Right atrium auricular region (tissue), 2 donors: ENCODE results near the gene WARS2. TPM values are rescaled to one million over a fixed set of nuclear protein-coding genes. Genes with fewer than 3 reads are reported as not detected.

ENCODE experiments used
- DNase-seq: peaks from one replicate; pipeline ENCODE4 v3.0.0-alpha.2; 2019; ENCODE audit warnings: low spot score
- H3K27ac ChIP-seq, 2 donors: fragments of 200-600 bp; sonication (generic); 1 replicate in 1 of 2; 2 replicates in 1 of 2; pipeline ENCODE4 v1.5.1; 2016 to 2019
- H3K27me3 ChIP-seq, 2 donors: fragments of 200-600 bp; sonication (generic); one replicate each; pipeline versions ENCODE4 v1.5.1 to v1.6.0; 2017 to 2019
- H3K36me3 ChIP-seq: fragments of 200-600 bp; sonication (generic); one replicate; pipeline ENCODE4 v1.5.1; 2016
- H3K4me1 ChIP-seq, 2 donors: fragments of 200-600 bp; sonication (generic); one replicate each; pipeline versions ENCODE4 v1.5.1 to v1.6.0; 2017 to 2019
- H3K4me3 ChIP-seq, 2 donors: fragments of 200-600 bp; sonication (generic); 1 replicate in 1 of 2; 2 replicates in 1 of 2; pipeline ENCODE4 v1.5.1; 2017 to 2019; ENCODE audit warnings: mild to moderate bottlenecking in 1 of 2, moderate library complexity in 1 of 2
- H3K9me3 ChIP-seq, 2 donors: fragments of 200-600 bp; sonication (generic); one replicate each; pipeline ENCODE4 v1.5.1; 2019
- CTCF ChIP-seq, 2 donors: fragments of 200-600 bp; sonication (generic); IDR thresholded peaks; one replicate each; pipeline ENCODE4 v1.5.1; 2019; ENCODE audit warnings: antibody characterized with exemption in 2 of 2
- total RNA-seq, 2 donors: library from RNA; depleted of rRNA; stranded (reverse); fragments of >200 nt; gene quantifications; one replicate each; pipeline ENCODE4 v1.1.0, GENCODE V29; 2016

The WARS2 gene
- total RNA-seq, result 10 to 100 TPM in 1 of 2 donors, 1 to 10 TPM in 1; 9.5 to 13.2 TPM

- peak in 1 of 2 donors; percentile 21 for TF ChIP-seq CTCF (IDR thresholded peaks at IDR 0.05)
- peaks cover 0 to 33% of the 10 kb centered on the region in 2 donors for H3K4me1 ChIP-seq
- no peaks in the 10 kb centered on the region for H3K36me3 ChIP-seq
- H3K27ac ChIP-seq, result peak within 1 kb of the TSS; percentile 95 to 97
- H3K9me3 ChIP-seq, result no peaks in the 10 kb centered on the region
- peak; percentile 99 for DNase-seq
- H3K4me3 ChIP-seq, result peak within 1 kb of the TSS; percentile 47 to 65
- H3K27me3 ChIP-seq, result no peaks in the 10 kb centered on the region
Observed at GRCh38 chr1:119140177-119141019, at the start of gene WARS2. WARS2 (minus strand) TSS chr1:119140653; CDS start chr1:119140644, 9 bp downstream.

DNA sequence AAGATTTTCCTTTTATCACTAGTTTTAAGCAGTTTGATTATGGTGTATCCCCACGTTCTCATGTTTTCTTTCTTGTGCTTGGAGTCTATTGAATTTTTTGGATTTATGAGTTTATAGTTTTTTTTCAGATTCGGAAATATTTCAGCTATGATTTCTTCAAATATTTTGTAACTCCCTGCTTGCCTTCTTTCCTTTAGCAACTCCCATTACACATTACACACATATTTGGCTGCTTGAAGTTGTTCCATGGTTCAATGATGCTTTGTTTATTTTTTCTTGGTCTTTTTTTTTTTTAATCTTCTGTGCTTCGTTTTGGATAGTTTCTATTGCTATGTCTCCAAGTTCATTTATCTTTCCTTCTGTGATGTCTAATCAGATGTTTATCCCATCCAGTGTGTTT, 48.5 kb upstream of the WARS2 start:
- no peaks in the 10 kb centered on the region for H3K36me3 ChIP-seq

GRCh38 chr1:119187416-119187815, 47.0 kb upstream of the WARS2 start:
- no peak for TF ChIP-seq CTCF (IDR thresholded peaks at IDR 0.05)
- no peak for DNase-seq
- no peak overlapping the region for H3K27ac ChIP-seq
- H3K4me3 ChIP-seq, result no peak overlapping the region
- H3K36me3 ChIP-seq, result no peaks in the 10 kb centered on the region
- H3K4me1 ChIP-seq, result no peaks in the 10 kb centered on the region
- H3K27me3 ChIP-seq, result no peaks in the 10 kb centered on the region
- peaks cover 0 to 9% of the 10 kb centered on the region in 2 donors for H3K9me3 ChIP-seq

More for the DNA sequence above, 48.5 kb upstream of the WARS2 start:
- Histone ChIP-seq H3K4me3 (no peak overlapping the region), H3K27ac (peak overlapping the region in 1 of 2 donors; percentile 15), H3K4me1 (no peaks in the 10 kb centered on the region), H3K9me3 (peaks cover 0 to 9% of the 10 kb centered on the region in 2 donors), H3K27me3 (no peaks in the 10 kb centered on the region)
- no peak for DNase-seq
- TF ChIP-seq CTCF (IDR thresholded peaks at IDR 0.05), result no peak

GRCh38 chr1:119186471-119186870, 46.0 kb upstream of the WARS2 start:
- H3K36me3 ChIP-seq, result no peaks in the 10 kb centered on the region
- peaks cover 0 to 9% of the 10 kb centered on the region in 2 donors for H3K9me3 ChIP-seq
- H3K27ac ChIP-seq, result no peak overlapping the region
- no peak overlapping the region for H3K4me3 ChIP-seq
- no peak for TF ChIP-seq CTCF (IDR thresholded peaks at IDR 0.05)
- no peaks in the 10 kb centered on the region for H3K27me3 ChIP-seq
- no peak for DNase-seq
- H3K4me1 ChIP-seq, result no peaks in the 10 kb centered on the region

- no peak for TF ChIP-seq CTCF (IDR thresholded peaks at IDR 0.05)
- Histone ChIP-seq H3K4me1 (no peaks in the 10 kb centered on the region), H3K4me3 (no peak overlapping the region), H3K9me3 (peaks cover 0 to 9% of the 10 kb centered on the region in 2 donors), H3K27me3 (no peaks in the 10 kb centered on the region), H3K36me3 (no peaks in the 10 kb centered on the region), H3K27ac (no peak overlapping the region)
- DNase-seq, result no peak
Observed at GRCh38 chr1:119184972-119185371, 44.5 kb upstream of the WARS2 start.
